Measurements from ENCODE around the gene ATAT1. TPM values are rescaled to one million over a fixed set of nuclear protein-coding genes. Genes with fewer than 3 reads are reported as not detected.

The ATAT1 gene
- total RNA-seq, 1 experiment from 2014 or later = 19.3 TPM

DNA sequence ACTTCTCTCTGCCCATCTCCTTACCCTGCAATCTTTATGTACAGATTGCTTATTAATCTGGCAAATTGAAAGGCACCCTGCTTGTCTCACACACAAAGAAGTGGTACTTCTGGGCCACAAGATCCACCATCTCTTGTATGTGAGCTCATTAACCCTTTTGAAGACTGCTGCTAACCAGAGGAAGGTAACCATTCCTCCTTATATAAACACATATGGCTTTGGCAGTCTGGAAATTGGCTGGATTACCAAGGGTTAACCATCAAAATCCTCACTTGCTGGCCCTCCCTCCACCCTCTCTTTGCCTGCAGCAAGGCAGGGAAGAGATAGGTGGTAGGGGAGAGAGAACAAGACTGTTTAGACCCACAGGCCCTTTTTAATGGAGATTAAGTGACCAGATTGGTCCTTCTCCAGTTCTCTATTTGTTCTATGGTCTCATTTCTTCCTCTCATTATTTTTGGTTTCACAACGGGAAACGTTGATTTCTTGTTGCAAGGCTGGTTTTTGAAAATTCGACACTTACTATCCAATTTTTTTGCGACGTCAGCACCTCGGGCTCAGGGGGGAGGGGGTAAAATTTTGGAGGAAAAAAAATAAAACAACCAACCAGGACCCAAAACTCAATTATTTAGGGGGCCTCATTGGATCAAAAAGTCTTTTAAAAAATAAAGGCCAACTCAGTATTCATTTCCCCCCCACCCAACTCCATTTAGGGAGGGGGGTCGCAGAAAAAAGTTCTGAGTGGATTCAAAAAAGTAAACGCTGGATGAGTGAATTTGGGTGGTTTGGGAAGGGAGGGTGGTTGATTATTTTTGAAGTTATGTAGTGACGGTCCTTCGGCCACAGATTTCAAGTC, 10.5 kb upstream of the ATAT1 start (continued):
- TF ChIP-seq, protein P1, sequence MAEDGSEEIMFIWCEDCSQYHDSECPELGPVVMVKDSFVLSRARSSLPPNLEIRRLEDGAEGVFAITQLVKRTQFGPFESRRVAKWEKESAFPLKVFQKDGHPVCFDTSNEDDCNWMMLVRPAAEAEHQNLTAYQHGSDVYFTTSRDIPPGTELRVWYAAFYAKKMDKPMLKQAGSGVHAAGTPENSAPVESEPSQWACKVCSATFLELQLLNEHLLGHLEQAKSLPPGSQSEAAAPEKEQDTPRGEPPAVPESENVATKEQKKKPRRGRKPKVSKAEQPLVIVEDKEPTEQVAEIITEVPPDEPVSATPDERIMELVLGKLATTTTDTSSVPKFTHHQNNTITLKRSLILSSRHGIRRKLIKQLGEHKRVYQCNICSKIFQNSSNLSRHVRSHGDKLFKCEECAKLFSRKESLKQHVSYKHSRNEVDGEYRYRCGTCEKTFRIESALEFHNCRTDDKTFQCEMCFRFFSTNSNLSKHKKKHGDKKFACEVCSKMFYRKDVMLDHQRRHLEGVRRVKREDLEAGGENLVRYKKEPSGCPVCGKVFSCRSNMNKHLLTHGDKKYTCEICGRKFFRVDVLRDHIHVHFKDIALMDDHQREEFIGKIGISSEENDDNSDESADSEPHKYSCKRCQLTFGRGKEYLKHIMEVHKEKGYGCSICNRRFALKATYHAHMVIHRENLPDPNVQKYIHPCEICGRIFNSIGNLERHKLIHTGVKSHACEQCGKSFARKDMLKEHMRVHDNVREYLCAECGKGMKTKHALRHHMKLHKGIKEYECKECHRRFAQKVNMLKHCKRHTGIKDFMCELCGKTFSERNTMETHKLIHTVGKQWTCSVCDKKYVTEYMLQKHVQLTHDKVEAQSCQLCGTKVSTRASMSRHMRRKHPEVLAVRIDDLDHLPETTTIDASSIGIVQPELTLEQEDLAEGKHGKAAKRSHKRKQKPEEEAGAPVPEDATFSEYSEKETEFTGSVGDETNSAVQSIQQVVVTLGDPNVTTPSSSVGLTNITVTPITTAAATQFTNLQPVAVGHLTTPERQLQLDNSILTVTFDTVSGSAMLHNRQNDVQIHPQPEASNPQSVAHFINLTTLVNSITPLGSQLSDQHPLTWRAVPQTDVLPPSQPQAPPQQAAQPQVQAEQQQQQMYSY (CRISPR knock-in tag; IDR thresholded peaks at IDR 0.05) = no peak
- TF ChIP-seq JUN (CRISPR knock-in tag; IDR thresholded peaks at IDR 0.05) = no peak
- TF ChIP-seq, protein P2, sequence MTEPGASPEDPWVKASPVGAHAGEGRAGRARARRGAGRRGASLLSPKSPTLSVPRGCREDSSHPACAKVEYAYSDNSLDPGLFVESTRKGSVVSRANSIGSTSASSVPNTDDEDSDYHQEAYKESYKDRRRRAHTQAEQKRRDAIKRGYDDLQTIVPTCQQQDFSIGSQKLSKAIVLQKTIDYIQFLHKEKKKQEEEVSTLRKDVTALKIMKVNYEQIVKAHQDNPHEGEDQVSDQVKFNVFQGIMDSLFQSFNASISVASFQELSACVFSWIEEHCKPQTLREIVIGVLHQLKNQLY (CRISPR knock-in tag; IDR thresholded peaks at IDR 0.05) = 0 out of 2 replicates have a peak, but pooled peaks have one; percentile 42
- peak; percentile 10; the same call in 1 of the 2 replicates for TF ChIP-seq PRRX2 (CRISPR knock-in tag; IDR thresholded peaks at IDR 0.05)
- TF ChIP-seq JAZF1 (CRISPR knock-in tag; IDR thresholded peaks at IDR 0.05) = no peak
- no peak for TF ChIP-seq ZNF263 (CRISPR knock-in tag; IDR thresholded peaks at IDR 0.05; ENCODE audit: low read depth)
- TF ChIP-seq, protein P3, sequence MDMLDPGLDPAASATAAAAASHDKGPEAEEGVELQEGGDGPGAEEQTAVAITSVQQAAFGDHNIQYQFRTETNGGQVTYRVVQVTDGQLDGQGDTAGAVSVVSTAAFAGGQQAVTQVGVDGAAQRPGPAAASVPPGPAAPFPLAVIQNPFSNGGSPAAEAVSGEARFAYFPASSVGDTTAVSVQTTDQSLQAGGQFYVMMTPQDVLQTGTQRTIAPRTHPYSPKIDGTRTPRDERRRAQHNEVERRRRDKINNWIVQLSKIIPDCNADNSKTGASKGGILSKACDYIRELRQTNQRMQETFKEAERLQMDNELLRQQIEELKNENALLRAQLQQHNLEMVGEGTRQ (CRISPR knock-in tag; IDR thresholded peaks at IDR 0.05) = no peak
- TF ChIP-seq RELA (CRISPR knock-in tag; IDR thresholded peaks at IDR 0.05; ENCODE audit: borderline replicate concordance) = no peak
- TF ChIP-seq, protein P4, sequence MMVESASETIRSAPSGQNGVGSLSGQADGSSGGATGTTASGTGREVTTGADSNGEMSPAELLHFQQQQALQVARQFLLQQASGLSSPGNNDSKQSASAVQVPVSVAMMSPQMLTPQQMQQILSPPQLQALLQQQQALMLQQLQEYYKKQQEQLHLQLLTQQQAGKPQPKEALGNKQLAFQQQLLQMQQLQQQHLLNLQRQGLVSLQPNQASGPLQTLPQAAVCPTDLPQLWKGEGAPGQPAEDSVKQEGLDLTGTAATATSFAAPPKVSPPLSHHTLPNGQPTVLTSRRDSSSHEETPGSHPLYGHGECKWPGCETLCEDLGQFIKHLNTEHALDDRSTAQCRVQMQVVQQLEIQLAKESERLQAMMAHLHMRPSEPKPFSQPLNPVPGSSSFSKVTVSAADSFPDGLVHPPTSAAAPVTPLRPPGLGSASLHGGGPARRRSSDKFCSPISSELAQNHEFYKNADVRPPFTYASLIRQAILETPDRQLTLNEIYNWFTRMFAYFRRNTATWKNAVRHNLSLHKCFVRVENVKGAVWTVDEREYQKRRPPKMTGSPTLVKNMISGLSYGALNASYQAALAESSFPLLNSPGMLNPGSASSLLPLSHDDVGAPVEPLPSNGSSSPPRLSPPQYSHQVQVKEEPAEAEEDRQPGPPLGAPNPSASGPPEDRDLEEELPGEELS (CRISPR knock-in tag; IDR thresholded peaks at IDR 0.05) = no peak
- TF ChIP-seq, protein P5, sequence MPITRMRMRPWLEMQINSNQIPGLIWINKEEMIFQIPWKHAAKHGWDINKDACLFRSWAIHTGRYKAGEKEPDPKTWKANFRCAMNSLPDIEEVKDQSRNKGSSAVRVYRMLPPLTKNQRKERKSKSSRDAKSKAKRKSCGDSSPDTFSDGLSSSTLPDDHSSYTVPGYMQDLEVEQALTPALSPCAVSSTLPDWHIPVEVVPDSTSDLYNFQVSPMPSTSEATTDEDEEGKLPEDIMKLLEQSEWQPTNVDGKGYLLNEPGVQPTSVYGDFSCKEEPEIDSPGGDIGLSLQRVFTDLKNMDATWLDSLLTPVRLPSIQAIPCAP (CRISPR knock-in tag; IDR thresholded peaks at IDR 0.05) = no peak
- TF ChIP-seq, protein P6, sequence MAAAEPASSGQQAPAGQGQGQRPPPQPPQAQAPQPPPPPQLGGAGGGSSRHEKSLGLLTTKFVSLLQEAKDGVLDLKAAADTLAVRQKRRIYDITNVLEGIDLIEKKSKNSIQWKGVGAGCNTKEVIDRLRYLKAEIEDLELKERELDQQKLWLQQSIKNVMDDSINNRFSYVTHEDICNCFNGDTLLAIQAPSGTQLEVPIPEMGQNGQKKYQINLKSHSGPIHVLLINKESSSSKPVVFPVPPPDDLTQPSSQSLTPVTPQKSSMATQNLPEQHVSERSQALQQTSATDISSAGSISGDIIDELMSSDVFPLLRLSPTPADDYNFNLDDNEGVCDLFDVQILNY (CRISPR knock-in tag; IDR thresholded peaks at IDR 0.05) = no peak
- TF ChIP-seq, protein P7, sequence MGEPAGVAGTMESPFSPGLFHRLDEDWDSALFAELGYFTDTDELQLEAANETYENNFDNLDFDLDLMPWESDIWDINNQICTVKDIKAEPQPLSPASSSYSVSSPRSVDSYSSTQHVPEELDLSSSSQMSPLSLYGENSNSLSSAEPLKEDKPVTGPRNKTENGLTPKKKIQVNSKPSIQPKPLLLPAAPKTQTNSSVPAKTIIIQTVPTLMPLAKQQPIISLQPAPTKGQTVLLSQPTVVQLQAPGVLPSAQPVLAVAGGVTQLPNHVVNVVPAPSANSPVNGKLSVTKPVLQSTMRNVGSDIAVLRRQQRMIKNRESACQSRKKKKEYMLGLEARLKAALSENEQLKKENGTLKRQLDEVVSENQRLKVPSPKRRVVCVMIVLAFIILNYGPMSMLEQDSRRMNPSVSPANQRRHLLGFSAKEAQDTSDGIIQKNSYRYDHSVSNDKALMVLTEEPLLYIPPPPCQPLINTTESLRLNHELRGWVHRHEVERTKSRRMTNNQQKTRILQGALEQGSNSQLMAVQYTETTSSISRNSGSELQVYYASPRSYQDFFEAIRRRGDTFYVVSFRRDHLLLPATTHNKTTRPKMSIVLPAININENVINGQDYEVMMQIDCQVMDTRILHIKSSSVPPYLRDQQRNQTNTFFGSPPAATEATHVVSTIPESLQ (CRISPR knock-in tag; IDR thresholded peaks at IDR 0.05) = no peak
- 0 out of 2 replicates have a peak, but pooled peaks have one; percentile 86 for TF ChIP-seq RORB (CRISPR knock-in tag; IDR thresholded peaks at IDR 0.05)
- TF ChIP-seq, protein P8, sequence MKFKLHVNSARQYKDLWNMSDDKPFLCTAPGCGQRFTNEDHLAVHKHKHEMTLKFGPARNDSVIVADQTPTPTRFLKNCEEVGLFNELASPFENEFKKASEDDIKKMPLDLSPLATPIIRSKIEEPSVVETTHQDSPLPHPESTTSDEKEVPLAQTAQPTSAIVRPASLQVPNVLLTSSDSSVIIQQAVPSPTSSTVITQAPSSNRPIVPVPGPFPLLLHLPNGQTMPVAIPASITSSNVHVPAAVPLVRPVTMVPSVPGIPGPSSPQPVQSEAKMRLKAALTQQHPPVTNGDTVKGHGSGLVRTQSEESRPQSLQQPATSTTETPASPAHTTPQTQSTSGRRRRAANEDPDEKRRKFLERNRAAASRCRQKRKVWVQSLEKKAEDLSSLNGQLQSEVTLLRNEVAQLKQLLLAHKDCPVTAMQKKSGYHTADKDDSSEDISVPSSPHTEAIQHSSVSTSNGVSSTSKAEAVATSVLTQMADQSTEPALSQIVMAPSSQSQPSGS (CRISPR knock-in tag; IDR thresholded peaks at IDR 0.05; ENCODE audit: borderline replicate concordance, low read depth) = no peak
- TF ChIP-seq NFYB (CRISPR knock-in tag; conservative IDR thresholded peaks at IDR 0.05; ENCODE audit: low read depth) = no peak
- TF ChIP-seq, protein P9, sequence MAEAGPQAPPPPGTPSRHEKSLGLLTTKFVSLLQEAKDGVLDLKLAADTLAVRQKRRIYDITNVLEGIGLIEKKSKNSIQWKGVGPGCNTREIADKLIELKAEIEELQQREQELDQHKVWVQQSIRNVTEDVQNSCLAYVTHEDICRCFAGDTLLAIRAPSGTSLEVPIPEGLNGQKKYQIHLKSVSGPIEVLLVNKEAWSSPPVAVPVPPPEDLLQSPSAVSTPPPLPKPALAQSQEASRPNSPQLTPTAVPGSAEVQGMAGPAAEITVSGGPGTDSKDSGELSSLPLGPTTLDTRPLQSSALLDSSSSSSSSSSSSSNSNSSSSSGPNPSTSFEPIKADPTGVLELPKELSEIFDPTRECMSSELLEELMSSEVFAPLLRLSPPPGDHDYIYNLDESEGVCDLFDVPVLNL (CRISPR knock-in tag; IDR thresholded peaks at IDR 0.05; ENCODE audit: borderline replicate concordance, low read depth) = no peak
- TF ChIP-seq, protein P10, sequence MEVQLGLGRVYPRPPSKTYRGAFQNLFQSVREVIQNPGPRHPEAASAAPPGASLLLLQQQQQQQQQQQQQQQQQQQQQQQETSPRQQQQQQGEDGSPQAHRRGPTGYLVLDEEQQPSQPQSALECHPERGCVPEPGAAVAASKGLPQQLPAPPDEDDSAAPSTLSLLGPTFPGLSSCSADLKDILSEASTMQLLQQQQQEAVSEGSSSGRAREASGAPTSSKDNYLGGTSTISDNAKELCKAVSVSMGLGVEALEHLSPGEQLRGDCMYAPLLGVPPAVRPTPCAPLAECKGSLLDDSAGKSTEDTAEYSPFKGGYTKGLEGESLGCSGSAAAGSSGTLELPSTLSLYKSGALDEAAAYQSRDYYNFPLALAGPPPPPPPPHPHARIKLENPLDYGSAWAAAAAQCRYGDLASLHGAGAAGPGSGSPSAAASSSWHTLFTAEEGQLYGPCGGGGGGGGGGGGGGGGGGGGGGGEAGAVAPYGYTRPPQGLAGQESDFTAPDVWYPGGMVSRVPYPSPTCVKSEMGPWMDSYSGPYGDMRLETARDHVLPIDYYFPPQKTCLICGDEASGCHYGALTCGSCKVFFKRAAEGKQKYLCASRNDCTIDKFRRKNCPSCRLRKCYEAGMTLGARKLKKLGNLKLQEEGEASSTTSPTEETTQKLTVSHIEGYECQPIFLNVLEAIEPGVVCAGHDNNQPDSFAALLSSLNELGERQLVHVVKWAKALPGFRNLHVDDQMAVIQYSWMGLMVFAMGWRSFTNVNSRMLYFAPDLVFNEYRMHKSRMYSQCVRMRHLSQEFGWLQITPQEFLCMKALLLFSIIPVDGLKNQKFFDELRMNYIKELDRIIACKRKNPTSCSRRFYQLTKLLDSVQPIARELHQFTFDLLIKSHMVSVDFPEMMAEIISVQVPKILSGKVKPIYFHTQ (CRISPR knock-in tag; IDR thresholded peaks at IDR 0.05) = peak; percentile 4; the same call in 1 of the 2 replicates
- no peak for TF ChIP-seq FOXK1 (CRISPR knock-in tag; IDR thresholded peaks at IDR 0.05)
- no peak for TF ChIP-seq CREB1 (CRISPR knock-in tag; IDR thresholded peaks at IDR 0.05)
- no peak for TF ChIP-seq IRF2 (CRISPR knock-in tag; IDR thresholded peaks at IDR 0.05; ENCODE audit: borderline replicate concordance, low read depth)

All from WTC11 (cell line).